ENCODE measurements around the gene RP2. TPM values are rescaled to one million over a fixed set of nuclear protein-coding genes. Genes with fewer than 3 reads are reported as not detected.

Gene RP2
- total and polyA plus RNA-seq, 9 of the 15 experiments (the other 6 are each of a cell fraction or from before 2014, with no cell fraction given) = 2.0 to 6.9 (median 3.5) TPM

DNA sequence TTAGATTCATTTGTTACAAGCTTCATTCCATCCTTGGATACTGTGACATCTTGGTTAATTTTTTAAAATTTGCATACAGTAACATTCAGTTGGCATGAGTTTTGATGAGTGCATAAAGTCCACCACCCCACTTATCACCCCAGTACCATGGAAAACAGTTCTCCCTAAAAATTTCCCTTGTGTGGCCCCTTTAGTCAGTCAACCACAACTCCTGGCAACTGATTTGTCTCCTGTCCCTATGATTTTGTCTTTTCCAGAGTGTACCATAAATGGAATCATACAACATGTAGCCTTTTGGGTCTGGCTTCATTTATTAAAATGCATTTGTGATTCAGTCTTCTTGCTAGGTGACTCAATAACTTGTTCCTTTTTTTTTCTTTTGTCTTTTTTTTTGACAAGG is 29.9 kb downstream of the RP2 start:
- ChIA-PET POLR2A (no interaction called here), CTCF (ENCODE audit: low intra/inter-chr PET ratio) (no interaction called here)
- in situ Hi-C loops (cut with MboI) = no loop called here
- Histone ChIP-seq H3K9ac (ENCODE audit: insufficient read depth in 1 of 2, low read depth in 2 of 2, low read length in 2 of 2) (no peak overlapping the region), H2AFZ (ENCODE audit: low read depth, low read length) (no peak overlapping the region), H3K27me3 (ENCODE audit: control insufficient read depth in 2 of 2, insufficient read depth in 2 of 2, low read length in 2 of 2) (no peaks in the 10 kb centered on the region), H3K9me3 (replicated peaks; ENCODE audit: control insufficient read depth, insufficient read depth, low read depth, low read length) (no peaks in the 10 kb centered on the region), H3K36me3 (ENCODE audit: control insufficient read depth, insufficient read depth, low read length) (no peaks in the 10 kb centered on the region), H3K79me2 (ENCODE audit: control insufficient read depth, insufficient read depth, low read length) (no peaks in the 10 kb centered on the region), H3K9me1 (ENCODE audit: control insufficient read depth, insufficient read depth, low read length) (no peaks in the 10 kb centered on the region), H4K20me1 (replicated peaks; ENCODE audit: control insufficient read depth, insufficient read depth, low read length) (no peaks in the 10 kb centered on the region), H3K4me3 (no peak overlapping the region), H3K4me1 (replicated peaks in 1 of 2; ENCODE audit: control insufficient read depth in 2 of 2, insufficient read depth in 2 of 2, low read length in 2 of 2) (no peaks in the 10 kb centered on the region; a peak in 1 of 5 replicates), H3K4me2 (ENCODE audit: insufficient read depth, low read length) (no peak overlapping the region), H3K27ac (ENCODE audit: extremely low read depth, low read depth, low read length) (no peak overlapping the region)
- DNase-seq (ENCODE audit: extremely low read depth in 1 of 4, low spot score in 3 of 4) (no peak), FAIRE-seq (no peak), ATAC-seq (no peak)
- no TSS peak for BruUV-seq (replicated peaks)
- intact Hi-C loops (cut with micrococcal nuclease) = no loop called here
- TF ChIP-seq ZNF785 (CRISPR knock-in tag; IDR thresholded peaks at IDR 0.05) (no peak), ZNF133 (CRISPR knock-in tag; IDR thresholded peaks at IDR 0.05) (no peak), EZH2 (IDR thresholded peaks at IDR 0.05; ENCODE audit: borderline replicate concordance, low read depth, low read length) (no peak), CBFA2T2 (conservative IDR thresholded peaks at IDR 0.05) (no peak), DACH1 (IDR thresholded peaks at IDR 0.05; ENCODE audit: partially characterized antibody) (no peak), MYNN (IDR thresholded peaks at IDR 0.05) (no peak), MYNN (CRISPR knock-in tag; IDR thresholded peaks at IDR 0.05) (no peak), ZC3H11A (IDR thresholded peaks at IDR 0.05; ENCODE audit: low read depth, low read length) (no peak), HDGF (IDR thresholded peaks at IDR 0.05) (no peak), SNRNP70 (optimal IDR thresholded peaks at IDR 0.05; ENCODE audit: low read depth, low read length) (no peak), CHD2 (IDR thresholded peaks at IDR 0.05; ENCODE audit: low read depth, low read length) (no peak), NR3C1 (CRISPR knock-in tag; IDR thresholded peaks at IDR 0.05) (no peak)
- TF ChIP-seq, protein P1, sequence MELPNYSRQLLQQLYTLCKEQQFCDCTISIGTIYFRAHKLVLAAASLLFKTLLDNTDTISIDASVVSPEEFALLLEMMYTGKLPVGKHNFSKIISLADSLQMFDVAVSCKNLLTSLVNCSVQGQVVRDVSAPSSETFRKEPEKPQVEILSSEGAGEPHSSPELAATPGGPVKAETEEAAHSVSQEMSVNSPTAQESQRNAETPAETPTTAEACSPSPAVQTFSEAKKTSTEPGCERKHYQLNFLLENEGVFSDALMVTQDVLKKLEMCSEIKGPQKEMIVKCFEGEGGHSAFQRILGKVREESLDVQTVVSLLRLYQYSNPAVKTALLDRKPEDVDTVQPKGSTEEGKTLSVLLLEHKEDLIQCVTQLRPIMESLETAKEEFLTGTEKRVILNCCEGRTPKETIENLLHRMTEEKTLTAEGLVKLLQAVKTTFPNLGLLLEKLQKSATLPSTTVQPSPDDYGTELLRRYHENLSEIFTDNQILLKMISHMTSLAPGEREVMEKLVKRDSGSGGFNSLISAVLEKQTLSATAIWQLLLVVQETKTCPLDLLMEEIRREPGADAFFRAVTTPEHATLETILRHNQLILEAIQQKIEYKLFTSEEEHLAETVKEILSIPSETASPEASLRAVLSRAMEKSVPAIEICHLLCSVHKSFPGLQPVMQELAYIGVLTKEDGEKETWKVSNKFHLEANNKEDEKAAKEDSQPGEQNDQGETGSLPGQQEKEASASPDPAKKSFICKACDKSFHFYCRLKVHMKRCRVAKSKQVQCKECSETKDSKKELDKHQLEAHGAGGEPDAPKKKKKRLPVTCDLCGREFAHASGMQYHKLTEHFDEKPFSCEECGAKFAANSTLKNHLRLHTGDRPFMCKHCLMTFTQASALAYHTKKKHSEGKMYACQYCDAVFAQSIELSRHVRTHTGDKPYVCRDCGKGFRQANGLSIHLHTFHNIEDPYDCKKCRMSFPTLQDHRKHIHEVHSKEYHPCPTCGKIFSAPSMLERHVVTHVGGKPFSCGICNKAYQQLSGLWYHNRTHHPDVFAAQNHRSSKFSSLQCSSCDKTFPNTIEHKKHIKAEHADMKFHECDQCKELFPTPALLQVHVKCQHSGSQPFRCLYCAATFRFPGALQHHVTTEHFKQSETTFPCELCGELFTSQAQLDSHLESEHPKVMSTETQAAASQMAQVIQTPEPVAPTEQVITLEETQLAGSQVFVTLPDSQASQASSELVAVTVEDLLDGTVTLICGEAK (IDR thresholded peaks at IDR 0.05) = no peak
- TF ChIP-seq, protein P1 (CRISPR knock-in tag; IDR thresholded peaks at IDR 0.05) = no peak
- TF ChIP-seq, protein P2, sequence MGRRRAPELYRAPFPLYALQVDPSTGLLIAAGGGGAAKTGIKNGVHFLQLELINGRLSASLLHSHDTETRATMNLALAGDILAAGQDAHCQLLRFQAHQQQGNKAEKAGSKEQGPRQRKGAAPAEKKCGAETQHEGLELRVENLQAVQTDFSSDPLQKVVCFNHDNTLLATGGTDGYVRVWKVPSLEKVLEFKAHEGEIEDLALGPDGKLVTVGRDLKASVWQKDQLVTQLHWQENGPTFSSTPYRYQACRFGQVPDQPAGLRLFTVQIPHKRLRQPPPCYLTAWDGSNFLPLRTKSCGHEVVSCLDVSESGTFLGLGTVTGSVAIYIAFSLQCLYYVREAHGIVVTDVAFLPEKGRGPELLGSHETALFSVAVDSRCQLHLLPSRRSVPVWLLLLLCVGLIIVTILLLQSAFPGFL (CRISPR knock-in tag; IDR thresholded peaks at IDR 0.05) = no peak

All from K562 (cell line).